ENCODE measurements around the gene BUD23. TPM values are rescaled to one million over a fixed set of nuclear protein-coding genes. Genes with fewer than 3 reads are reported as not detected.
A peak's percentile ranks its signal among the peaks of the same experiment; 100 is the strongest.

Gene BUD23
- total and polyA plus RNA-seq, 9 of the 15 experiments (the other 6 are each of a cell fraction or from before 2014, with no cell fraction given), result 79.5 to 270 (median 150) TPM

DNA sequence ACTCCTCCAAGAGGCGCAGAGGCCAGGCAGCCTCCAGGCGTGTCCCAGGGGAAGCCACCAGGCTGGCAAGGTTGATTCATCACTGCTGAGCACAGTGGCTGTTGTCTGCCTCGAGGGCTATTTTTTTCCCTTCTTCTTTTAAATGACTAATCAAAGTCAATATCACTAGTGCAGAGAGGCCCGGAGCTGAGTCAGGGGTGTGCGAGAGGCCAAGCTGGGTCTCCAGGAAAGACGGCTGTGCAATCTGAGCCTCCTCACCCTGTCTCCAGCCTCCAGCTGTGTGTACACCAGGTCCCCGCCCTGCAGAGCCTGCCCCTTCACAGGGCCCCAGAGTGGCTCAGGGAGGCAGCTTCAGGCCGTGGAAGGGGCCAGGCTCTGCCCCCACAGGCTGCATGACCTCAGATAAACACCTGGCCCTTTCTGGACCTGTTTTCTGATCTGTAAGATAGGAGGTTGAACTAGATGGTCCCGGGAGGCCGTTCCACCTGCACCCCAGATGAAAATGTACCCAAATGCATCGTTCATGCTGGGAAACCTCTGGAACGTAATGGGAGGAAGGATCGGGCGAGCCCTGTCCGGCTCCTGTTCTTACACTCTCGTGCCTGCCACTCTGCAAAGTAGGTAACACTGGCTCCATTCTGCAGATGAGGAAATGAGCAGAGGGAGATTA is 32.4 kb downstream of the BUD23 start (continued):
- TF ChIP-seq SMAD4 (CRISPR knock-in tag; conservative IDR thresholded peaks at IDR 0.05), result peak; percentile 93
- TF ChIP-seq, protein P1, sequence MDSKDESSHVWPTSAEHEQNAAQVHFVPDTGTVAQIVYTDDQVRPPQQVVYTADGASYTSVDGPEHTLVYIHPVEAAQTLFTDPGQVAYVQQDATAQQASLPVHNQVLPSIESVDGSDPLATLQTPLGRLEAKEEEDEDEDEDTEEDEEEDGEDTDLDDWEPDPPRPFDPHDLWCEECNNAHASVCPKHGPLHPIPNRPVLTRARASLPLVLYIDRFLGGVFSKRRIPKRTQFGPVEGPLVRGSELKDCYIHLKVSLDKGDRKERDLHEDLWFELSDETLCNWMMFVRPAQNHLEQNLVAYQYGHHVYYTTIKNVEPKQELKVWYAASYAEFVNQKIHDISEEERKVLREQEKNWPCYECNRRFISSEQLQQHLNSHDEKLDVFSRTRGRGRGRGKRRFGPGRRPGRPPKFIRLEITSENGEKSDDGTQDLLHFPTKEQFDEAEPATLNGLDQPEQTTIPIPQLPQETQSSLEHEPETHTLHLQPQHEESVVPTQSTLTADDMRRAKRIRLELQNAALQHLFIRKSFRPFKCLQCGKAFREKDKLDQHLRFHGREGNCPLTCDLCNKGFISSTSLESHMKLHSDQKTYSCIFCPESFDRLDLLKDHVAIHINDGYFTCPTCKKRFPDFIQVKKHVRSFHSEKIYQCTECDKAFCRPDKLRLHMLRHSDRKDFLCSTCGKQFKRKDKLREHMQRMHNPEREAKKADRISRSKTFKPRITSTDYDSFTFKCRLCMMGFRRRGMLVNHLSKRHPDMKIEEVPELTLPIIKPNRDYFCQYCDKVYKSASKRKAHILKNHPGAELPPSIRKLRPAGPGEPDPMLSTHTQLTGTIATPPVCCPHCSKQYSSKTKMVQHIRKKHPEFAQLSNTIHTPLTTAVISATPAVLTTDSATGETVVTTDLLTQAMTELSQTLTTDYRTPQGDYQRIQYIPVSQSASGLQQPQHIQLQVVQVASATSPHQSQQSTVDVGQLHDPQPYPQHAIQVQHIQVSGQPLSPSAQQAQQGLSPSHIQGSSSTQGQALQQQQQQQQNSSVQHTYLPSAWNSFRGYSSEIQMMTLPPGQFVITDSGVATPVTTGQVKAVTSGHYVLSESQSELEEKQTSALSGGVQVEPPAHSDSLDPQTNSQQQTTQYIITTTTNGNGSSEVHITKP (IDR thresholded peaks at IDR 0.05; ENCODE audit: partially characterized antibody), result peak; percentile 13
- TF ChIP-seq ATF1 (CRISPR knock-in tag; IDR thresholded peaks at IDR 0.05), result no peak
- TF ChIP-seq ATF1 (tag; IDR thresholded peaks at IDR 0.05), result peak; percentile 38; the same call in 1 of the 2 replicates
- TF ChIP-seq TAF15 (IDR thresholded peaks at IDR 0.05; ENCODE audit: low read depth, low read length), result no peak
- TF ChIP-seq ZNF324 (CRISPR knock-in tag; IDR thresholded peaks at IDR 0.05), result 0 out of 2 replicates have a peak, but pooled peaks have one; percentile 30
- TF ChIP-seq CREB1 (IDR thresholded peaks at IDR 0.05), result peak; percentile 39; the same call in 1 of the 2 replicates
- 0 out of 2 replicates have a peak, but pooled peaks have one; percentile 23 for TF ChIP-seq CREB1 (CRISPR knock-in tag; IDR thresholded peaks at IDR 0.05)
- no peak for TF ChIP-seq TAF1 (IDR thresholded peaks at IDR 0.05; ENCODE audit: control insufficient read depth, extremely low read depth, insufficient read depth, low read length, severe bottlenecking)
- peak; percentile 57; the same call in 1 of the 2 replicates for TF ChIP-seq ZNF444 (CRISPR knock-in tag; IDR thresholded peaks at IDR 0.05)
- peak; percentile 83 for TF ChIP-seq STAT5A (IDR thresholded peaks at IDR 0.05; ENCODE audit: borderline replicate concordance, low read length)
- no peak for TF ChIP-seq ZNF644 (tag; IDR thresholded peaks at IDR 0.05; ENCODE audit: low read depth)
- peak; percentile 85 for TF ChIP-seq SMARCA4 (IDR thresholded peaks at IDR 0.05)
- TF ChIP-seq MAZ (CRISPR knock-in tag; conservative IDR thresholded peaks at IDR 0.05 in 1 of 2, IDR thresholded peaks at IDR 0.05 in 1 of 2), result peak; percentile 66 to 89; a peak in 3 of 4 replicates
- TF ChIP-seq CBFA2T2 (conservative IDR thresholded peaks at IDR 0.05), result peak; percentile 98
- TF ChIP-seq RB1 (IDR thresholded peaks at IDR 0.05; ENCODE audit: low read depth), result peak; percentile 37; the same call in 1 of the 2 replicates
- TF ChIP-seq NR2C2 (CRISPR knock-in tag; IDR thresholded peaks at IDR 0.05), result no peak
- peak; percentile 44; the same call in 1 of the 2 replicates for TF ChIP-seq NR2C2 (tag; IDR thresholded peaks at IDR 0.05)
- peak; percentile 67; the same call in 1 of the 2 replicates for TF ChIP-seq GATAD2B (IDR thresholded peaks at IDR 0.05; ENCODE audit: borderline replicate concordance)
- peak; percentile 85 for TF ChIP-seq ATF7 (IDR thresholded peaks at IDR 0.05)
- TF ChIP-seq CCNT2 (IDR thresholded peaks at IDR 0.05; ENCODE audit: borderline replicate concordance, extremely low read depth, insufficient read length, low read depth, low read length), result peak; percentile 98
- peak; percentile 75 to 77; a peak in 3 of 4 replicates for TF ChIP-seq TBL1XR1 (IDR thresholded peaks at IDR 0.05; ENCODE audit: low read length in 2 of 2)
- no peak for TF ChIP-seq ZNF75A (CRISPR knock-in tag; IDR thresholded peaks at IDR 0.05)
- TF ChIP-seq, protein P2, sequence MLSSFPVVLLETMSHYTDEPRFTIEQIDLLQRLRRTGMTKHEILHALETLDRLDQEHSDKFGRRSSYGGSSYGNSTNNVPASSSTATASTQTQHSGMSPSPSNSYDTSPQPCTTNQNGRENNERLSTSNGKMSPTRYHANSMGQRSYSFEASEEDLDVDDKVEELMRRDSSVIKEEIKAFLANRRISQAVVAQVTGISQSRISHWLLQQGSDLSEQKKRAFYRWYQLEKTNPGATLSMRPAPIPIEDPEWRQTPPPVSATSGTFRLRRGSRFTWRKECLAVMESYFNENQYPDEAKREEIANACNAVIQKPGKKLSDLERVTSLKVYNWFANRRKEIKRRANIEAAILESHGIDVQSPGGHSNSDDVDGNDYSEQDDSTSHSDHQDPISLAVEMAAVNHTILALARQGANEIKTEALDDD (IDR thresholded peaks at IDR 0.05), result peak; percentile 60; the same call in 1 of the 2 replicates
- TF ChIP-seq, protein P3, sequence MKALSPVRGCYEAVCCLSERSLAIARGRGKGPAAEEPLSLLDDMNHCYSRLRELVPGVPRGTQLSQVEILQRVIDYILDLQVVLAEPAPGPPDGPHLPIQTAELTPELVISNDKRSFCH (CRISPR knock-in tag; IDR thresholded peaks at IDR 0.05), result no peak
- TF ChIP-seq, protein P3 (tag; IDR thresholded peaks at IDR 0.05), result peak; percentile 19; the same call in 1 of the 2 replicates
